RWPE2 (cell line): ENCODE measurements around the gene ZNF575.
"Not testable (repeated sequence)": the region's sequence is repeated elsewhere in the genome, so short reads cannot be mapped to it uniquely, and the experiment has no call there.

Source experiments
- ATAC-seq: fragments of 200-7000 bp; cut with Tn5 transposase; 3 replicates; pipeline ENCODE4 v1.9.1; 2021; ENCODE audit warnings: low read depth
- DNase-seq: peaks from one replicate; pipeline ENCODE4 v3.0.0-alpha.2; 2020; ENCODE audit warnings: low spot score
- H3K27ac ChIP-seq: fragments of 450-650 bp; 2 replicates; pipeline ENCODE4 v1.5.1; 2017; ENCODE audit warnings: mild to moderate bottlenecking; ENCODE audit not compliant: poor library complexity, severe bottlenecking
- H3K27me3 ChIP-seq: fragments of 250-450 bp; sonication (Bioruptor Pico); 2 replicates; pipeline ENCODE4 v1.5.1; 2021; ENCODE audit warnings: mild to moderate bottlenecking, moderate library complexity; ENCODE audit not compliant: insufficient read depth, poor library complexity, severe bottlenecking
- H3K36me3 ChIP-seq: fragments of 250-450 bp; sonication (Bioruptor Pico); 2 replicates; pipeline ENCODE4 v1.5.1; 2020; ENCODE audit warnings: low read depth, mild to moderate bottlenecking, moderate library complexity
- H3K4me1 ChIP-seq: fragments of 250-450 bp; sonication (Bioruptor Pico); 2 replicates; pipeline ENCODE4 v1.5.1; 2021; ENCODE audit warnings: mild to moderate bottlenecking, moderate library complexity; ENCODE audit not compliant: insufficient read depth, poor library complexity, severe bottlenecking
- H3K4me3 ChIP-seq: fragments of 250-450 bp; sonication (Bioruptor Pico); 2 replicates; pipeline ENCODE4 v1.5.1; 2021; ENCODE audit warnings: mild to moderate bottlenecking, moderate library complexity; ENCODE audit not compliant: severe bottlenecking
- H3K9me3 ChIP-seq: fragments of 250-450 bp; sonication (Bioruptor Pico); 2 replicates; pipeline ENCODE4 v1.5.1; 2021; ENCODE audit warnings: mild to moderate bottlenecking, moderate library complexity; ENCODE audit not compliant: severe bottlenecking
- CTCF ChIP-seq: fragments of 450-650 bp; IDR thresholded peaks from one replicate; pipeline ENCODE4 v1.5.1; 2017; ENCODE audit warnings: mild to moderate bottlenecking, moderate library complexity; ENCODE audit not compliant: poor library complexity, severe bottlenecking

Gene ZNF575

DNA sequence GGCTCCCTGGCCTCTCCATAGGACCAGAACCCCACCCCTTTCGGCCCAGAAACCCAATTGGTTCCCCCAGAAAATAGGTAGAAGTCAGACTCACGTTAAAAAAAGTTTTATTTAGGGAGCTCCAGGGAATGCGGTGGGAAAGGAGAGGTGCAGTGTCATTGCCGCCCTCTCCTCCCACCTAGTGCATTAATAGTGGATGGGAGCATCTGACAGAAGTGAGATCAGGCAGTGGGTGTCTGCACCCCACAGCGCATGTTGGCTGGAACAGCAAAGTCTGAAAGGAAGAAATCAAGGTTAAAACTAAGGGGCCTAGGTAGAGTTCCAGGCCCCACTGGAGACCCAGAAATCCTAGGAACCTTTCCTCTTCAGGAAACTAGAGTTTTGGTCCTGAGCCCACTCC, 26.4 kb upstream of the ZNF575 start:
- peaks cover 40% of the 10 kb centered on the region for H3K36me3 ChIP-seq
- no peaks in the 10 kb centered on the region for H3K9me3 ChIP-seq
- H3K4me1 ChIP-seq, result no peaks in the 10 kb centered on the region
- H3K27me3 ChIP-seq, result no peaks in the 10 kb centered on the region
- no peak for DNase-seq
- no peak for TF ChIP-seq CTCF
- no peak for ATAC-seq
- no peak overlapping the region for H3K4me3 ChIP-seq
- no peak overlapping the region for H3K27ac ChIP-seq

DNA sequence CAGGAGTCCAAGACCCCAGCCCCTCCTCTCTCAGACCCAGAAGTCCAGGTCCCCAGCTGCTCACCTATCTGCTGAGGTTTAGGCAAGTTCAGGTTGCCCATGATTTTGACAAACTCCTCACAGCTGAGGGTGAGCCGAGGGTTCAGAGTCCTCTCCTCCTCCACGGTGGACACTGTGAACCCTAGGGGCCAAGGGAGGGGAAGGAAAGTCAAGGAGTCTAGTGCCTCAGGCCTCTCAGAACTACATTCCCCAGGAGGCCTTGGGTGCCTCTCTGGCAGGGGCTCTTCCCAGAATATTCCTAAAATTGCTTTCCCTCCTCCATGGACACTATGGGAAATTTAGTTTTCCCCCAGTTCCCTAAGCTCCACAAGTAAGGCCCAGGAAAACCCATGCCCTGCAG, 25.1 kb upstream of the ZNF575 start:
- TF ChIP-seq CTCF, result no peak
- peaks cover 45% of the 10 kb centered on the region for H3K36me3 ChIP-seq
- no peak for ATAC-seq

DNA sequence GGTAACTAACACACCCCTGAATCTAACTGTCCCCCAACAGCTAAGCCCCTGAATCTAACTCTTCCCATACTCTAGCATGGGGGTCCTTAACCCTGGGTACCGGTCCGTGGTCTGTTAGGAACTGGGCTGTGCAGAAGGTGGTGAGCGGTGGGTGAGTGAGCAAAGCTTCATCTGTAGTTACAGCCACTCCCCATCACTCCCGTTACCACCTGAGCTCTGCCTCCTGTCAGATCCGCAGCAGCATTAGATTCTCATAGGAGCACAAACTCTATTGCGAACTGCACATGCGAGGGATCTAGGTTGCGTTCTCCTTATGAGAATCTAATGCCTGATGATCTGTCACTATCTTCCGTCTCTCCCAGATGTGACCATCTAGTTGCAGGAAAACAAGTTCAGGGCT, 22.3 kb upstream of the ZNF575 start:
- TF ChIP-seq CTCF, result no peak
- Histone ChIP-seq H3K4me1 (no peaks in the 10 kb centered on the region), H3K27me3 (no peaks in the 10 kb centered on the region), H3K4me3 (no peak overlapping the region), H3K27ac (no peak overlapping the region), H3K36me3 (peaks cover 56% of the 10 kb centered on the region), H3K9me3 (no peaks in the 10 kb centered on the region)
- DNase-seq, result no peak
- ATAC-seq, result no peak

More for the DNA sequence above, 25.1 kb upstream of the ZNF575 start:
- Histone ChIP-seq H3K4me3 (no peak overlapping the region), H3K27me3 (no peaks in the 10 kb centered on the region), H3K27ac (no peak overlapping the region), H3K4me1 (no peaks in the 10 kb centered on the region), H3K9me3 (no peaks in the 10 kb centered on the region)
- no peak for DNase-seq

- Histone ChIP-seq H3K4me3 (no peak overlapping the region), H3K36me3 (peaks cover 55% of the 10 kb centered on the region), H3K27ac (no peak overlapping the region), H3K4me1 (no peaks in the 10 kb centered on the region), H3K27me3 (no peaks in the 10 kb centered on the region), H3K9me3 (no peaks in the 10 kb centered on the region)
- DNase-seq (no peak), ATAC-seq (no peak)
- TF ChIP-seq CTCF, result no peak
These were observed 21.7 kb upstream of the ZNF575 start for GRCh38 chr19:43511324-43511723.

DNA sequence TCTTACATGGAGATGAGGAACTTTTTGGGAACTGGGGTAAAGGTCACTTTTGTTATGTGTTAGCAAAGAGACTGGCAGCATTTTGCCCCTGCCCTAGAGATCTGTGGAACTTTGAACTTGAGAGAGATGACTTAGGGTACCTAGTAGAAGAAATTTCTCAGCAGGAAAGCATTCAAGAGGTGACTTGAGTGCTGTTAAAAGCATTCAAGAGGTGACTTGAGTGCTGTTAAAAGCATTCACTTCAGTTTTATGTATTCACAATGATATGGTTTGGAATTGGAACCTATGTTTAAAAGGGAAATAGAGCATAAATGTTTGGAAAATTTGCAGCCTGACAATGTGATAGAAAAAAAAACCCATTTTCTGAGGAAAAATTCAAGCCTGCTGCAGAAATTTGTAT, 20.6 kb upstream of the ZNF575 start:
- H3K36me3 ChIP-seq, result peaks cover 60% of the 10 kb centered on the region
- H3K27me3 ChIP-seq, DNase-seq, H3K4me1 ChIP-seq, H3K9me3 ChIP-seq, ATAC-seq, H3K4me3 ChIP-seq, H3K27ac ChIP-seq: not testable (repeated sequence)
